WTC11 (cell line): ENCODE results near the gene HIC1. TPM values are rescaled to one million over a fixed set of nuclear protein-coding genes. Genes with fewer than 3 reads are reported as not detected.

ENCODE experiments used
- ATAC-seq: fragments of 200-7000 bp; cut with Tn5 transposase; 2 replicates; pipeline ENCODE4 v1.10.0; 2021; ENCODE audit warnings: mild to moderate bottlenecking, moderate library complexity
- CTCF ChIA-PET: fragments of 300-600 bp; sonication (Branson Sonifier 250); formaldehyde crosslinking; loops from one replicate; lab custom pipeline; 2021; ENCODE audit warnings: antibody characterized with exemption; lab: Charles Lee
- POLR2A ChIA-PET: fragments of 350-600 bp; sonication (Branson Sonifier 250); formaldehyde crosslinking; loops from one replicate; lab custom pipeline; 2021; ENCODE audit warnings: antibody characterized with exemption; lab: Charles Lee
- DNase-seq: peaks from one replicate; pipeline ENCODE4 v3.0.0; 2021; ENCODE audit warnings: low spot score
- H3K27ac Mint-ChIP-seq: 2 replicates; pipeline ENCODE4 v1.8.0; 2021; ENCODE audit warnings: mixed read lengths
- H3K27me3 Mint-ChIP-seq: 2 replicates; pipeline ENCODE4 v1.8.0; 2021; ENCODE audit warnings: low read depth, mild to moderate bottlenecking, moderate library complexity, mixed read lengths
- H3K36me3 Mint-ChIP-seq: 2 replicates; pipeline ENCODE4 v1.8.0; 2021; ENCODE audit warnings: mixed read lengths
- H3K4me1 Mint-ChIP-seq: 2 replicates; pipeline ENCODE4 v1.8.0; 2022; ENCODE audit warnings: mixed read lengths
- H3K4me3 Mint-ChIP-seq: 2 replicates; pipeline ENCODE4 v1.8.0; 2021; ENCODE audit warnings: mild to moderate bottlenecking, moderate library complexity, mixed read lengths
- H3K9me3 Mint-ChIP-seq: 2 replicates; pipeline ENCODE4 v1.8.0; 2021; ENCODE audit warnings: mixed read lengths
- ARID4B ChIP-seq: sonication (generic); formaldehyde crosslinking; IDR thresholded peaks from 2 replicates; pipeline ENCODE4 v1.8.0; 2023; ENCODE audit warnings: missing genetic modification reagents, mild to moderate bottlenecking, borderline replicate concordance
- ATF1 ChIP-seq: sonication (generic); formaldehyde crosslinking; IDR thresholded peaks from 2 replicates; pipeline ENCODE4 v1.8.1; 2023; ENCODE audit warnings: mild to moderate bottlenecking, moderate library complexity, missing genetic modification reagents
- ATF3 ChIP-seq: sonication (generic); formaldehyde crosslinking; conservative IDR thresholded peaks from 2 replicates; pipeline ENCODE4 v1.8.1; 2022; ENCODE audit warnings: mild to moderate bottlenecking, missing genetic modification reagents
- ETV6 ChIP-seq: sonication (generic); formaldehyde crosslinking; IDR thresholded peaks from 2 replicates; pipeline ENCODE4 v1.8.1; 2022; ENCODE audit warnings: mild to moderate bottlenecking, missing genetic modification reagents
- HMGXB4 ChIP-seq: sonication (generic); formaldehyde crosslinking; IDR thresholded peaks from 2 replicates; pipeline ENCODE4 v1.8.1; 2023; ENCODE audit warnings: mild to moderate bottlenecking, moderate library complexity, missing genetic modification reagents
- JAZF1 ChIP-seq: fragments of 250-450 bp; sonication (Bioruptor Pico); IDR thresholded peaks from 2 replicates; pipeline ENCODE4 v1.9.0; 2021; ENCODE audit warnings: moderate library complexity, mild to moderate bottlenecking, inconsistent platforms
- MLX ChIP-seq: sonication (generic); formaldehyde crosslinking; IDR thresholded peaks from 2 replicates; pipeline ENCODE4 v1.8.1; 2023; ENCODE audit warnings: mild to moderate bottlenecking, missing genetic modification reagents, moderate library complexity
- NFATC4 ChIP-seq: fragments of 250-450 bp; sonication (Bioruptor Pico); IDR thresholded peaks from 2 replicates; pipeline ENCODE4 v1.9.0; 2021; ENCODE audit warnings: mild to moderate bottlenecking
- PRRX2 ChIP-seq: fragments of 250-450 bp; sonication (Bioruptor Pico); IDR thresholded peaks from 2 replicates; pipeline ENCODE4 v1.8.0; 2021; ENCODE audit warnings: mild to moderate bottlenecking
- RORB ChIP-seq: fragments of 250-450 bp; sonication (Bioruptor Pico); IDR thresholded peaks from 2 replicates; pipeline ENCODE4 v1.9.0; 2021; ENCODE audit warnings: mild to moderate bottlenecking
- total RNA-seq: library from RNA; stranded (reverse); gene quantifications from 3 replicates; pipeline ENCODE4 v1.2.3, GENCODE V29; 2021
- TF ChIP-seq, protein P1 (sequence below): sonication (generic); formaldehyde crosslinking; IDR thresholded peaks from 2 replicates; pipeline ENCODE4 v1.8.1; 2022; ENCODE audit warnings: low read depth, missing genetic modification reagents, borderline replicate concordance
- TF ChIP-seq, protein P2 (sequence below): sonication (generic); formaldehyde crosslinking; IDR thresholded peaks from 2 replicates; pipeline ENCODE4 v1.8.0; 2022; ENCODE audit warnings: mild to moderate bottlenecking, missing genetic modification reagents
- TF ChIP-seq, protein P3 (sequence below): fragments of 250-450 bp; sonication (Bioruptor Pico); IDR thresholded peaks from 2 replicates; pipeline ENCODE4 v1.9.0; 2021; ENCODE audit warnings: moderate library complexity, mild to moderate bottlenecking, inconsistent platforms, borderline replicate concordance
- TF ChIP-seq, protein P4 (sequence below): fragments of 200-600 bp; IDR thresholded peaks from 2 replicates; pipeline ENCODE4 v1.8.0; 2022; ENCODE audit warnings: antibody characterized with exemption

HIC1 gene
- total RNA-seq, 1 experiment from 2014 or later: 0.37 TPM

- no peaks in the 10 kb centered on the region for H3K9me3 Mint-ChIP-seq
- POLR2A ChIA-PET: no interaction called here
- H3K27ac Mint-ChIP-seq: no peak overlapping the region
- H3K4me3 Mint-ChIP-seq: no peak overlapping the region
- H3K4me1 Mint-ChIP-seq: peaks cover 13% of the 10 kb centered on the region
- ATAC-seq: no peak
- no peaks in the 10 kb centered on the region for H3K27me3 Mint-ChIP-seq
- CTCF ChIA-PET: interaction anchor here (1.4 kb wide), 1 partner anchor 138 kb away, joined by 4 read pairs; no protein-coding TSS in a partner anchor
- no peak for DNase-seq
- no peak for TF ChIP-seq ARID4B (CRISPR knock-in tag)
- TF ChIP-seq ATF3 (CRISPR knock-in tag): no peak
- no peak for TF ChIP-seq NFATC4 (CRISPR knock-in tag)
- no peak for TF ChIP-seq MLX
- no peak for TF ChIP-seq HMGXB4 (CRISPR knock-in tag)
- TF ChIP-seq ETV6 (CRISPR knock-in tag): no peak
- TF ChIP-seq RORB (CRISPR knock-in tag): no peak
- TF ChIP-seq, protein P1, sequence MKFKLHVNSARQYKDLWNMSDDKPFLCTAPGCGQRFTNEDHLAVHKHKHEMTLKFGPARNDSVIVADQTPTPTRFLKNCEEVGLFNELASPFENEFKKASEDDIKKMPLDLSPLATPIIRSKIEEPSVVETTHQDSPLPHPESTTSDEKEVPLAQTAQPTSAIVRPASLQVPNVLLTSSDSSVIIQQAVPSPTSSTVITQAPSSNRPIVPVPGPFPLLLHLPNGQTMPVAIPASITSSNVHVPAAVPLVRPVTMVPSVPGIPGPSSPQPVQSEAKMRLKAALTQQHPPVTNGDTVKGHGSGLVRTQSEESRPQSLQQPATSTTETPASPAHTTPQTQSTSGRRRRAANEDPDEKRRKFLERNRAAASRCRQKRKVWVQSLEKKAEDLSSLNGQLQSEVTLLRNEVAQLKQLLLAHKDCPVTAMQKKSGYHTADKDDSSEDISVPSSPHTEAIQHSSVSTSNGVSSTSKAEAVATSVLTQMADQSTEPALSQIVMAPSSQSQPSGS (CRISPR knock-in tag): no peak
- TF ChIP-seq JAZF1 (CRISPR knock-in tag): no peak
- no peak for TF ChIP-seq PRRX2
- TF ChIP-seq, protein P2, sequence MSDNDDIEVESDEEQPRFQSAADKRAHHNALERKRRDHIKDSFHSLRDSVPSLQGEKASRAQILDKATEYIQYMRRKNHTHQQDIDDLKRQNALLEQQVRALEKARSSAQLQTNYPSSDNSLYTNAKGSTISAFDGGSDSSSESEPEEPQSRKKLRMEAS: no peak
- TF ChIP-seq, protein P3, sequence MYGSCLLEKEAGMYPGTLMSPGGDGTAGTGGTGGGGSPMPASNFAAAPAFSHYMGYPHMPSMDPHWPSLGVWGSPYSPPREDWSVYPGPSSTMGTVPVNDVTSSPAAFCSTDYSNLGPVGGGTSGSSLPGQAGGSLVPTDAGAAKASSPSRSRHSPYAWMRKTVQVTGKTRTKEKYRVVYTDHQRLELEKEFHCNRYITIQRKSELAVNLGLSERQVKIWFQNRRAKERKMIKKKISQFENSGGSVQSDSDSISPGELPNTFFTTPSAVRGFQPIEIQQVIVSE (CRISPR knock-in tag): no peak
- TF ChIP-seq, protein P4, sequence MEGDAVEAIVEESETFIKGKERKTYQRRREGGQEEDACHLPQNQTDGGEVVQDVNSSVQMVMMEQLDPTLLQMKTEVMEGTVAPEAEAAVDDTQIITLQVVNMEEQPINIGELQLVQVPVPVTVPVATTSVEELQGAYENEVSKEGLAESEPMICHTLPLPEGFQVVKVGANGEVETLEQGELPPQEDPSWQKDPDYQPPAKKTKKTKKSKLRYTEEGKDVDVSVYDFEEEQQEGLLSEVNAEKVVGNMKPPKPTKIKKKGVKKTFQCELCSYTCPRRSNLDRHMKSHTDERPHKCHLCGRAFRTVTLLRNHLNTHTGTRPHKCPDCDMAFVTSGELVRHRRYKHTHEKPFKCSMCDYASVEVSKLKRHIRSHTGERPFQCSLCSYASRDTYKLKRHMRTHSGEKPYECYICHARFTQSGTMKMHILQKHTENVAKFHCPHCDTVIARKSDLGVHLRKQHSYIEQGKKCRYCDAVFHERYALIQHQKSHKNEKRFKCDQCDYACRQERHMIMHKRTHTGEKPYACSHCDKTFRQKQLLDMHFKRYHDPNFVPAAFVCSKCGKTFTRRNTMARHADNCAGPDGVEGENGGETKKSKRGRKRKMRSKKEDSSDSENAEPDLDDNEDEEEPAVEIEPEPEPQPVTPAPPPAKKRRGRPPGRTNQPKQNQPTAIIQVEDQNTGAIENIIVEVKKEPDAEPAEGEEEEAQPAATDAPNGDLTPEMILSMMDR: no peak
- TF ChIP-seq ATF1 (CRISPR knock-in tag): no peak
- no peaks in the 10 kb centered on the region; the same call in 1 of the 2 replicates for H3K36me3 Mint-ChIP-seq
Observed at GRCh38 chr17:2107050-2107449, 52.1 kb downstream of the HIC1 start.
